SU-DHL-6 (cell line): ENCODE measurements around the gene PHPT1.

ENCODE experiments used
- H2AFZ ChIP-seq: fragments of 200-600 bp; sonication (generic); 2 replicates; pipeline ENCODE4 v1.6.1; 2014; ENCODE audit warnings: low read depth, mild to moderate bottlenecking, moderate library complexity, mixed read lengths, antibody characterized with exemption, low read length; ENCODE audit not compliant: severe bottlenecking
- H3F3A ChIP-seq: fragments of 200-600 bp; shearing (Covaris generic); 2 replicates; pipeline ENCODE4 v1.6.0; 2016; ENCODE audit warnings: antibody characterized with exemption, mild to moderate bottlenecking; ENCODE audit not compliant: insufficient read depth
- H3K27ac ChIP-seq: fragments of 200-600 bp; sonication (generic); 2 replicates; pipeline ENCODE4 v1.5.1; 2016; ENCODE audit warnings: low read depth, mild to moderate bottlenecking, low read length, moderate library complexity, mixed read lengths
- H3K27me3 ChIP-seq: fragments of 200-600 bp; sonication (generic), shearing (Covaris generic); 2 replicates; pipeline ENCODE4 v1.6.0; 2014; ENCODE audit warnings: mild to moderate bottlenecking, low read length
- H3K36me3 ChIP-seq: fragments of 200-600 bp; sonication (generic); 2 replicates; pipeline ENCODE4 v1.6.1; 2014; ENCODE audit warnings: mild to moderate bottlenecking, low read length, mixed read lengths
- H3K4me2 ChIP-seq: fragments of 300-600, 200-600 bp; shearing (Covaris generic), sonication (generic); 2 replicates; pipeline ENCODE4 v1.6.0; 2014; ENCODE audit warnings: low read length, low read depth, mild to moderate bottlenecking; ENCODE audit not compliant: poor library complexity, severe bottlenecking
- H3K4me3 ChIP-seq: fragments of 200-600 bp; sonication (generic); 2 replicates; pipeline ENCODE4 v1.5.1; 2014; ENCODE audit warnings: antibody characterized with exemption, low read length, mild to moderate bottlenecking, mixed read lengths; ENCODE audit not compliant: insufficient read depth, poor library complexity, severe bottlenecking
- H3K79me2 ChIP-seq: fragments of 200-600 bp; sonication (generic); 2 replicates; pipeline ENCODE4 v1.6.1; 2014; ENCODE audit warnings: mild to moderate bottlenecking, low read length, moderate library complexity; ENCODE audit not compliant: insufficient read depth
- H3K9ac ChIP-seq: fragments of 200-600 bp; sonication (generic); 2 replicates; pipeline ENCODE4 v1.7.0; 2014; ENCODE audit warnings: mild to moderate bottlenecking, low read length
- H3K9me2 ChIP-seq: fragments of 200-600 bp; sonication (generic); replicated peaks from 2 replicates; pipeline ENCODE4 v1.6.1; 2014; ENCODE audit warnings: low read length; ENCODE audit not compliant: insufficient read depth
- H3K9me3 ChIP-seq: fragments of 200-600 bp; sonication (generic); 2 replicates; pipeline ENCODE4 v1.6.1; 2014; ENCODE audit warnings: low read length, mixed read lengths; ENCODE audit not compliant: insufficient read depth
- H4K20me1 ChIP-seq: fragments of 200-600 bp; sonication (generic); 2 replicates; pipeline ENCODE4 v1.6.1; 2014; ENCODE audit warnings: low read depth, mild to moderate bottlenecking, antibody characterized with exemption, low read length, moderate library complexity, mixed read lengths
- EZH2phosphoT487 ChIP-seq: fragments of 200-600 bp; sonication (generic), shearing (Covaris generic); conservative IDR thresholded peaks from 2 replicates; pipeline ENCODE4 v1.6.1; 2018; ENCODE audit warnings: mild to moderate bottlenecking, antibody characterized with exemption, low read length, moderate library complexity, mixed read lengths
- TF ChIP-seq, protein P1 (sequence below): fragments of 200-600 bp; sonication (generic); IDR thresholded peaks from one replicate; pipeline ENCODE4 v1.5.1; 2017; ENCODE audit warnings: antibody characterized with exemption, mild to moderate bottlenecking, low read length, moderate library complexity; ENCODE audit not compliant: insufficient read depth, poor library complexity, severe bottlenecking

The PHPT1 gene

DNA sequence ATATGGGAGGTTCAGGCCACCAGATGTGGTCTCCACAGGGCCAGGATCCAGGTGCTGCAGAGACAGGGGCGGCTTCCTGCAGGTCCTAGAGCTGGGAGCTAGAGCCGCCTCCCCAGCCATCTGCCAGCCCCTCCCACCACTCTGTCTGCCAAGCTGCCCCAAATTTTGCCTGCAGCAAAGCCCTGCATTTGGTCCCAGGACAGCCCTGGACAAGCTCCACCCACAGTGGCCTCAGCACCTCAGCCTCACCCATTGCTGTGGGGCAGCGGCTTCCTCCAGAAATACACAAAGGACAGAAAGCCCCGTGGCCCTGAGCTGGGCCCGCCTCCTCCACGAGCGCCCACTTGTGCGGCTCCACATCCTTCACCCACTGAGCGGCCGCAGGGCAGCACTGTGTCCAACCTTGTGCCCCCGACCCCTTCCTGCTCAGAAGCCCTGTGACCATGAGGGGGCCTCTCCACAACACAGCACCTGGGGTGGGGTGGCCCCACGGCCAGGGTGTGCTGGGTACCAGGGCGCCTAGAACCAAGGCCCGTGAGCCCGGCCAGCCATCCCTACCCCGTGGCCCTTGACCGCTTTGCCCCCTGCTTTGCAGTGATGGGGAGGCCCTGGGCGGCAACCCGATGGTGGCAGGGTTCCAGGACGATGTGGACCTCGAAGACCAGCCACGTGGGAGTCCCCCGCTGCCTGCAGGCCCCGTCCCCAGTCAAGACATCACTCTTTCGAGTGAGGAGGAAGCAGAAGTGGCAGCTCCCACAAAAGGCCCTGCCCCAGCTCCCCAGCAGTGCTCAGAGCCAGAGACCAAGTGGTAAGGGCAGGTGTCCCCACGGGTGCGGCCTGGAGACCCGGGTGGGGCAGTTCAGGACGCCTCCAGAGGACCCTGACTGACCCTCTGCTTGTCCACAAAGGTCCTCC lies 10.6 kb upstream of the PHPT1 start:
- no peaks in the 10 kb centered on the region; the same call in 1 of the 2 replicates for H3F3A ChIP-seq
- no peaks in the 10 kb centered on the region for H4K20me1 ChIP-seq
- TF ChIP-seq, protein P1, sequence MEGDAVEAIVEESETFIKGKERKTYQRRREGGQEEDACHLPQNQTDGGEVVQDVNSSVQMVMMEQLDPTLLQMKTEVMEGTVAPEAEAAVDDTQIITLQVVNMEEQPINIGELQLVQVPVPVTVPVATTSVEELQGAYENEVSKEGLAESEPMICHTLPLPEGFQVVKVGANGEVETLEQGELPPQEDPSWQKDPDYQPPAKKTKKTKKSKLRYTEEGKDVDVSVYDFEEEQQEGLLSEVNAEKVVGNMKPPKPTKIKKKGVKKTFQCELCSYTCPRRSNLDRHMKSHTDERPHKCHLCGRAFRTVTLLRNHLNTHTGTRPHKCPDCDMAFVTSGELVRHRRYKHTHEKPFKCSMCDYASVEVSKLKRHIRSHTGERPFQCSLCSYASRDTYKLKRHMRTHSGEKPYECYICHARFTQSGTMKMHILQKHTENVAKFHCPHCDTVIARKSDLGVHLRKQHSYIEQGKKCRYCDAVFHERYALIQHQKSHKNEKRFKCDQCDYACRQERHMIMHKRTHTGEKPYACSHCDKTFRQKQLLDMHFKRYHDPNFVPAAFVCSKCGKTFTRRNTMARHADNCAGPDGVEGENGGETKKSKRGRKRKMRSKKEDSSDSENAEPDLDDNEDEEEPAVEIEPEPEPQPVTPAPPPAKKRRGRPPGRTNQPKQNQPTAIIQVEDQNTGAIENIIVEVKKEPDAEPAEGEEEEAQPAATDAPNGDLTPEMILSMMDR: no peak
- TF ChIP-seq EZH2phosphoT487: no peak
- no peaks in the 10 kb centered on the region for H3K27me3 ChIP-seq
- no peak overlapping the region for H3K4me3 ChIP-seq
- H3K4me2 ChIP-seq: no peak overlapping the region
- H3K9me2 ChIP-seq: no peaks in the 10 kb centered on the region
- H3K27ac ChIP-seq: no peak overlapping the region
- no peak overlapping the region for H3K9ac ChIP-seq
- H3K9me3 ChIP-seq: no peaks in the 10 kb centered on the region
- H3K79me2 ChIP-seq: no peaks in the 10 kb centered on the region
- no peak overlapping the region for H2AFZ ChIP-seq
- H3K36me3 ChIP-seq: no peaks in the 10 kb centered on the region

DNA sequence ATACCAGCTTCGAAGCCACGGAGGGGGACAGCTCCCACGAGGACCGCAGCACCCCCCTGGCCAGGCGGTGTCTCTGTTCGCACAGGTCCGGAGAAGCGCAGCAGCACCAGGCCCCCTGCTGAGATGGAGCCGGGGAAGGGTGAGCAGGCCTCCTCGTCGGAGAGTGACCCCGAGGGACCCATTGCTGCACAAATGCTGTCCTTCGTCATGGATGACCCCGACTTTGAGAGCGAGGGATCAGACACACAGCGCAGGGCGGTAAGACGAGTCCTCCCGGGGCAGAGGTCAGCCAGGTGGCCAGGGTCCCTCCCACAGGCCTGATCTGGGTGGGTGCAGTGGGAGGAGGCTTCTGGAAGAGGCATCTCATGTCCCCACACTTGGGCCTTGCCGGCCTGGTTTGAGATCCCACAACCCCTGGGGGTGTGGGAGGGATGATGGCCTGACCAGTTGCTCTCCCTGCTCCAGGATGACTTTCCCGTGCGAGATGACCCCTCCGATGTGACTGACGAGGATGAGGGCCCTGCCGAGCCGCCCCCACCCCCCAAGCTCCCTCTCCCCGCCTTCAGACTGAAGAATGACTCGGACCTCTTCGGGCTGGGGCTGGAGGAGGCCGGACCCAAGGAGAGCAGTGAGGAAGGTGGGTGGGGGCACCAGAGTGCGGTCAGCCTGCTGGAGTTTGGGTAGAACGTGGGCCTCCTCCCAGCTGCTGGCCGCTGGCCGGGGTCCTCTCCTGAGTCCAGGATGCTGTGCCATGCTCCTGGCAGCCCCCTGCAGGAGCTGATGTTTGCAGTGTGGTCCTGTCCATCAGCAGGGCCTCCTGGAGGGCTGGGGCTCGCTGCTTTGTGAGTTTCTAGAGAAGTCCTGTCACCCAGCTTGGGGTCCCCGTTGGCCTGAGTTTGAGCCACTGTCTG lies 9.7 kb upstream of the PHPT1 start:
- Histone ChIP-seq H3K79me2 (no peaks in the 10 kb centered on the region), H3K9ac (no peak overlapping the region), H3K27ac (no peak overlapping the region), H4K20me1 (no peaks in the 10 kb centered on the region), H2AFZ (no peak overlapping the region), H3K4me2 (no peak overlapping the region), H3K36me3 (no peaks in the 10 kb centered on the region), H3K9me2 (no peaks in the 10 kb centered on the region), H3K4me3 (no peak overlapping the region), H3K27me3 (no peaks in the 10 kb centered on the region), H3K9me3 (no peaks in the 10 kb centered on the region), H3F3A (no peaks in the 10 kb centered on the region; the same call in 1 of the 2 replicates)
- TF ChIP-seq, protein P1: no peak
- no peak for TF ChIP-seq EZH2phosphoT487

DNA sequence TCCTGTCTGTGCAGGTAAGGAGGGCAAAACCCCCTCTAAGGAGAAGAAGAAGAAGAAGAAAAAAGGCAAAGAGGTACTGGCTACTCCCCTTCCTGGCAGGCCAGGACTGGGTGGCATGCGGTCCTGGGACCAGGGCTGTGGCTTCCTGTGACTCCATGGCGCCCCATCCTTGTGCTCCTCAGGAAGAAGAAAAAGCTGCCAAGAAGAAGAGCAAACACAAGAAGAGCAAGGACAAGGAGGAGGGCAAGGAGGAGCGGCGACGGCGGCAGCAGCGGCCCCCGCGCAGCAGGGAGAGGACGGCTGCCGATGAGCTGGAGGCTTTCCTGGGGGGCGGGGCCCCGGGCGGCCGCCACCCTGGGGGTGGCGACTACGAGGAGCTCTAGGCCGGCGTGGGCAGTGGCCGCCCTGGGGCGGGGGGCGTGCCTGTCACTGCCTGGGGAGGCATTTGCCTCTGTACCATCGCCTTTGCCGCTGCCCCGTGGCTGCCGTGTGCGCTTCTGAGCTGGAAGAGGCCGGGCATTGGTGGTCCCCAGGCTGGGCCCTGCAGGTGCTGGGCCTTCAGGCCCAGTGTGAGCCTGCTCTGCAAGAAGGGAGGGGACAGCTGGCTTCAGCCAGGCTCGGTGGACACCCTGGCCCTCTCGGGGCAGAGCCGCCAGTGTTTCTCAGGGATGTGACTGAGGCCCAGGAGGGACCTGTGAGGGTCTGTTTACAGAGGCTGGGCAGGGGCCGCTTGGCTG lies 8.9 kb upstream of the PHPT1 start:
- no peaks in the 10 kb centered on the region for H3K9me3 ChIP-seq
- no peaks in the 10 kb centered on the region for H3K36me3 ChIP-seq
- H4K20me1 ChIP-seq: no peaks in the 10 kb centered on the region
- no peak overlapping the region for H3K27ac ChIP-seq
- no peak overlapping the region for H2AFZ ChIP-seq
- H3K4me2 ChIP-seq: no peak overlapping the region
- no peaks in the 10 kb centered on the region for H3K79me2 ChIP-seq
- H3K9me2 ChIP-seq: no peaks in the 10 kb centered on the region
- H3K9ac ChIP-seq: no peak overlapping the region
- no peaks in the 10 kb centered on the region for H3K27me3 ChIP-seq
- no peak overlapping the region for H3K4me3 ChIP-seq
- TF ChIP-seq, protein P1: no peak
- no peak for TF ChIP-seq EZH2phosphoT487
- no peaks in the 10 kb centered on the region; the same call in 1 of the 2 replicates for H3F3A ChIP-seq
